Vagina (tissue), 2 donors: ENCODE data around the gene SCD5.

Source experiments
- POLR2AphosphoS5 ChIP-seq, 2 donors: sonication (generic); formaldehyde crosslinking; IDR thresholded peaks; one replicate each; pipeline ENCODE4 v1.9.0; 2017; ENCODE audit warnings: antibody characterized with exemption in 2 of 2, mild to moderate bottlenecking in 2 of 2, low read depth in 1 of 2; ENCODE audit not compliant: insufficient read depth in 1 of 2
- TF ChIP-seq, protein P1 (sequence below), 3 experiments: fragments of 450-650 bp in 2 of 3; fragments of 200-600 bp in 1 of 3; sonication (generic) in 1 of 3; IDR thresholded peaks; one replicate each; pipeline ENCODE4 v1.5.1; 2017 to 2019; ENCODE audit warnings: antibody characterized with exemption in 3 of 3, mild to moderate bottlenecking in 2 of 3, moderate library complexity in 2 of 3

DNA sequence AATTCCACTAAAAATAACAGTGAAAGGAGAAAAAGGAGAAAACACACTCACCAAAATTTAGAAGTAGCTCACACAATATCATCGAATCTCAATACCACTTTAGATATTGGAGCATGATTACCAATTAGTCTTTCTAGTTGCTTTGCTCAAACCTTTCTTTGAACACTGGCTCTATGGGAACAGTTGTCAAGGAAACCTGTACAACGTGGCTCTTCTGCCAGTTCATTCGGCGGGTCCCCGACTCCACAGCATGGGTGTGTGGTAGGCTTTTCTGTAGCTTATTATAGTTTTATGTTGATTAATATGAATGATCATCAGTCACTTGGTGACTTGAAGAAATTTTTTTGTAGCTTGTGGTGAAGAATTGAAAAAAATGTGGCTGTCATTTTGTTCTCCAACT is 186.6 kb downstream of the SCD5 start:
- TF ChIP-seq POLR2AphosphoS5 (IDR thresholded peaks at IDR 0.05; ENCODE audit: insufficient read depth in 1 of 2, low read depth in 1 of 2): no peak
- TF ChIP-seq, protein P1, sequence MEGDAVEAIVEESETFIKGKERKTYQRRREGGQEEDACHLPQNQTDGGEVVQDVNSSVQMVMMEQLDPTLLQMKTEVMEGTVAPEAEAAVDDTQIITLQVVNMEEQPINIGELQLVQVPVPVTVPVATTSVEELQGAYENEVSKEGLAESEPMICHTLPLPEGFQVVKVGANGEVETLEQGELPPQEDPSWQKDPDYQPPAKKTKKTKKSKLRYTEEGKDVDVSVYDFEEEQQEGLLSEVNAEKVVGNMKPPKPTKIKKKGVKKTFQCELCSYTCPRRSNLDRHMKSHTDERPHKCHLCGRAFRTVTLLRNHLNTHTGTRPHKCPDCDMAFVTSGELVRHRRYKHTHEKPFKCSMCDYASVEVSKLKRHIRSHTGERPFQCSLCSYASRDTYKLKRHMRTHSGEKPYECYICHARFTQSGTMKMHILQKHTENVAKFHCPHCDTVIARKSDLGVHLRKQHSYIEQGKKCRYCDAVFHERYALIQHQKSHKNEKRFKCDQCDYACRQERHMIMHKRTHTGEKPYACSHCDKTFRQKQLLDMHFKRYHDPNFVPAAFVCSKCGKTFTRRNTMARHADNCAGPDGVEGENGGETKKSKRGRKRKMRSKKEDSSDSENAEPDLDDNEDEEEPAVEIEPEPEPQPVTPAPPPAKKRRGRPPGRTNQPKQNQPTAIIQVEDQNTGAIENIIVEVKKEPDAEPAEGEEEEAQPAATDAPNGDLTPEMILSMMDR (IDR thresholded peaks at IDR 0.05): no peak
